Naive thymus-derived CD4-positive, alpha-beta T cell (primary cell): Measurements from ENCODE around the gene SEMA3A. TPM values are rescaled to one million over a fixed set of nuclear protein-coding genes. Genes with fewer than 3 reads are reported as not detected.

Experiments
- ATAC-seq: fragments of 150-1000 bp; cut with Tn5 transposase; 2 replicates; pipeline ENCODE4 v1.10.0; 2021; ENCODE audit warnings: mild to moderate bottlenecking, moderate library complexity
- CTCF ChIA-PET: fragments of 350-600 bp; sonication (Branson Sonifier 250); formaldehyde crosslinking; loops from one replicate; lab custom pipeline; 2021; ENCODE audit warnings: antibody characterized with exemption; lab: Charles Lee
- POLR2A ChIA-PET: fragments of 350-600 bp; sonication (Branson Sonifier 250); formaldehyde crosslinking; loops from one replicate; lab custom pipeline; 2021; ENCODE audit warnings: antibody characterized with exemption, inconsistent platforms; lab: Charles Lee
- DNase-seq, 9 donors: peaks; one replicate each; pipeline versions ENCODE4 v3.0.0 to v3.0.0-alpha.2; 2020 to 2022; ENCODE audit warnings: mixed read lengths in 1 of 9
- H3K27ac ChIP-seq: one replicate; pipeline ENCODE4 v1.7.0; 2013; ENCODE audit warnings: mild to moderate bottlenecking, low read depth, low read length, moderate library complexity
- H3K27me3 ChIP-seq, 2 donors: one replicate each; pipeline ENCODE4 v1.7.0; 2013; ENCODE audit warnings: low read length in 2 of 2, mild to moderate bottlenecking in 2 of 2, moderate library complexity in 2 of 2; ENCODE audit not compliant: control insufficient read depth in 2 of 2, insufficient read depth in 2 of 2
- H3K36me3 ChIP-seq, 3 experiments: 1 replicate in 2 of 3; 2 replicates in 1 of 3; pipeline ENCODE4 v1.7.0; 2013; ENCODE audit warnings: low read length in 3 of 3, mild to moderate bottlenecking in 3 of 3, moderate library complexity in 1 of 3; ENCODE audit not compliant: insufficient read depth in 3 of 3, control insufficient read depth in 2 of 3
- H3K4me1 ChIP-seq, 2 donors: one replicate each; pipeline ENCODE4 v1.7.0; 2013; ENCODE audit warnings: low read length in 2 of 2, mild to moderate bottlenecking in 2 of 2, moderate library complexity in 1 of 2; ENCODE audit not compliant: control insufficient read depth in 2 of 2, insufficient read depth in 2 of 2
- H3K4me3 ChIP-seq: 2 replicates; pipeline ENCODE4 v1.7.0; 2013; ENCODE audit warnings: mild to moderate bottlenecking, low read length
- H3K9me3 ChIP-seq, 3 experiments: 1 replicate in 2 of 3; 2 replicates in 1 of 3; pipeline ENCODE4 v1.7.0; 2013; ENCODE audit warnings: low read length in 3 of 3; ENCODE audit not compliant: control insufficient read depth in 2 of 3
- H3K27ac Mint-ChIP-seq, 9 donors: one replicate each; pipeline ENCODE4 v1.8.0; 2020 to 2022; ENCODE audit warnings: mixed read lengths in 9 of 9, mild to moderate bottlenecking in 8 of 9, moderate library complexity in 5 of 9, inconsistent platforms in 2 of 9
- H3K27me3 Mint-ChIP-seq, 5 donors: one replicate each; pipeline ENCODE4 v1.8.0; 2021 to 2022; ENCODE audit warnings: mixed read lengths in 5 of 5, mild to moderate bottlenecking in 1 of 5
- H3K36me3 Mint-ChIP-seq, 5 donors: one replicate each; pipeline ENCODE4 v1.8.0; 2020 to 2022; ENCODE audit warnings: mixed read lengths in 5 of 5, mild to moderate bottlenecking in 3 of 5, inconsistent platforms in 1 of 5
- H3K4me1 Mint-ChIP-seq, 7 donors: one replicate each; pipeline ENCODE4 v1.8.0; 2020 to 2022; ENCODE audit warnings: mixed read lengths in 7 of 7, mild to moderate bottlenecking in 3 of 7, inconsistent platforms in 1 of 7
- H3K4me3 Mint-ChIP-seq, 10 donors: one replicate each; pipeline ENCODE4 v1.8.0; 2020 to 2022; ENCODE audit warnings: mild to moderate bottlenecking in 10 of 10, mixed read lengths in 10 of 10, moderate library complexity in 6 of 10, inconsistent platforms in 2 of 10
- H3K9me3 Mint-ChIP-seq, 11 donors: one replicate each; pipeline ENCODE4 v1.8.0; 2020 to 2022; ENCODE audit warnings: mixed read lengths in 11 of 11, mild to moderate bottlenecking in 4 of 11, inconsistent platforms in 1 of 11, moderate library complexity in 1 of 11
- intact Hi-C, 2 donors: fragments of 100-400 bp; cut with micrococcal nuclease; formaldehyde crosslinking; loops; one replicate each; pipeline ENCODE4 v1.15.1; 2023
- polyA plus RNA-seq, 2 donors: library from polyadenylated mRNA; unstranded; fragments of 300-500 nt; fragmentation: Illumina TruSeq; gene quantifications; one replicate each; pipeline ENCODE4 v1.2.3, GENCODE V29; 2021
- total RNA-seq, 6 experiments: library from RNA in 5 of 6; stranded (reverse) in 5 of 6; gene quantifications; 1 replicate in 5 of 6; 2 replicates in 1 of 6; pipeline ENCODE4 v1.2.3 and lab custom pipeline; 2021 to 2026

Gene SEMA3A
- total and polyA plus RNA-seq, 7 experiments from 2014 or later: 0.29 to 3.0 (median 1.3) TPM

- intact Hi-C loops: no loop called here
- CTCF ChIA-PET: no interaction called here
Observed at GRCh38 chr7:84202855-84203254, 8.3 kb upstream of the SEMA3A start.

GRCh38 chr7:84200859-84201258 lies 6.3 kb upstream of the SEMA3A start:
- POLR2A ChIA-PET: interaction anchor here (0.9 kb wide), 1 partner anchor 9 kb away, joined by 3 read pairs; no protein-coding TSS in a partner anchor
- peaks cover 0 to under 1% of the 10 kb centered on the region in 2 donors for H3K4me1 ChIP-seq
- H3K4me3 ChIP-seq: no peak overlapping the region
- H3K9me3 ChIP-seq: no peaks in the 10 kb centered on the region
- Mint-ChIP-seq H3K27ac (no peak overlapping the region), H3K27me3 (peaks cover 0 to 7% (median 5%) of the 10 kb centered on the region in 5 donors), H3K4me1 (peaks cover 2 to 6% (median 5%) of the 10 kb centered on the region in 7 donors), H3K9me3 (no peaks in the 10 kb centered on the region), H3K4me3 (no peak overlapping the region), H3K36me3 (no peaks in the 10 kb centered on the region)
- CTCF ChIA-PET: no interaction called here
- DNase-seq (no peak), ATAC-seq (no peak)
- no peaks in the 10 kb centered on the region for H3K27me3 ChIP-seq
- no peaks in the 10 kb centered on the region for H3K36me3 ChIP-seq
- H3K27ac ChIP-seq: no peak overlapping the region
- intact Hi-C loops: no loop called here

More at GRCh38 chr7:84202855-84203254, 8.3 kb upstream of the SEMA3A start:
- H3K9me3 Mint-ChIP-seq: no peaks in the 10 kb centered on the region
- Histone ChIP-seq H3K36me3 (no peaks in the 10 kb centered on the region), H3K27ac (no peak overlapping the region), H3K27me3 (no peaks in the 10 kb centered on the region), H3K4me1 (no peaks in the 10 kb centered on the region), H3K9me3 (no peaks in the 10 kb centered on the region), H3K4me3 (no peak overlapping the region)
- no peaks in the 10 kb centered on the region for H3K36me3 Mint-ChIP-seq
- no peak overlapping the region for H3K27ac Mint-ChIP-seq
- ATAC-seq (no peak), DNase-seq (no peak)
- no peak overlapping the region for H3K4me3 Mint-ChIP-seq
- H3K4me1 Mint-ChIP-seq: peaks cover 0 to 3% (median 0%) of the 10 kb centered on the region in 7 donors
- POLR2A ChIA-PET: no interaction called here
- peaks cover 0 to 4% (median 0%) of the 10 kb centered on the region in 5 donors for H3K27me3 Mint-ChIP-seq

GRCh38 chr7:84199216-84199615 lies 4.6 kb upstream of the SEMA3A start:
- ChIA-PET POLR2A (no interaction called here), CTCF (no interaction called here)
- no peaks in the 10 kb centered on the region for H3K27me3 ChIP-seq
- no peak overlapping the region for H3K27ac ChIP-seq
- no peak overlapping the region for H3K4me3 ChIP-seq
- Mint-ChIP-seq H3K27ac (no peak overlapping the region), H3K4me3 (no peak overlapping the region), H3K4me1 (peaks cover 2 to 22% (median 20%) of the 10 kb centered on the region in 7 donors), H3K9me3 (peaks cover 0 to 8% (median 0%) of the 10 kb centered on the region in 11 donors), H3K36me3 (no peaks in the 10 kb centered on the region), H3K27me3 (peaks cover 0 to 15% (median 5%) of the 10 kb centered on the region in 5 donors)
- no peak for DNase-seq
- no peak for ATAC-seq
- intact Hi-C loops: loop anchor here in 1 of 2 donors (10.0 kb wide), 1 partner anchor 104 kb away; no protein-coding TSS in a partner anchor
- no peaks in the 10 kb centered on the region for H3K9me3 ChIP-seq
- peaks cover 0 to 7% of the 10 kb centered on the region in 2 donors for H3K4me1 ChIP-seq
- H3K36me3 ChIP-seq: no peaks in the 10 kb centered on the region

GRCh38 chr7:84196084-84196503 lies 1.5 kb upstream of the SEMA3A start:
- no peak for ATAC-seq
- Histone ChIP-seq H3K27me3 (no peaks in the 10 kb centered on the region), H3K36me3 (no peaks in the 10 kb centered on the region), H3K9me3 (no peaks in the 10 kb centered on the region), H3K27ac (no peak overlapping the region), H3K4me1 (peaks cover 0 to 7% of the 10 kb centered on the region in 2 donors), H3K4me3 (no peak overlapping the region)
- Mint-ChIP-seq H3K9me3 (peaks cover 0 to 8% (median 0%) of the 10 kb centered on the region in 11 donors), H3K4me3 (peak overlapping the region in 7 of 10 donors; percentile 46 to 99 (median 91)), H3K27me3 (peaks cover 0 to 21% (median 5%) of the 10 kb centered on the region in 5 donors), H3K27ac (peak overlapping the region in 1 of 9 donors; percentile 48), H3K36me3 (no peaks in the 10 kb centered on the region), H3K4me1 (peaks cover 2 to 45% (median 31%) of the 10 kb centered on the region in 7 donors)
- CTCF ChIA-PET: no interaction called here
- POLR2A ChIA-PET: no interaction called here
- no peak for DNase-seq
- intact Hi-C loops: loop anchor here in 1 of 2 donors (10.0 kb wide), 1 partner anchor 101 kb away; no protein-coding TSS in a partner anchor

GRCh38 chr7:84195295-84196060 lies 889 bp upstream of the SEMA3A start:
- no peaks in the 10 kb centered on the region for H3K9me3 ChIP-seq
- peaks cover 0 to 7% of the 10 kb centered on the region in 2 donors for H3K4me1 ChIP-seq
- ChIA-PET POLR2A (interaction anchor here (0.7 kb wide), 1 partner anchor 14 kb away, joined by 3 read pairs; no protein-coding TSS in a partner anchor), CTCF (interaction anchor here (0.7 kb wide), 3 partner anchors 71 to 219 kb away, joined by 3 to 9 read pairs (median 4); no protein-coding TSS in a partner anchor)
- H3K4me3 Mint-ChIP-seq: peak overlapping the region; percentile 88 to 99 (median 95)
- peak; percentile 26 for ATAC-seq
- H3K36me3 ChIP-seq: no peaks in the 10 kb centered on the region
- H3K36me3 Mint-ChIP-seq: no peaks in the 10 kb centered on the region
- H3K27ac ChIP-seq: peak overlapping the region; percentile 2
- no peaks in the 10 kb centered on the region for H3K27me3 ChIP-seq
- peak overlapping the region; percentile 59 for H3K4me3 ChIP-seq
- peaks cover 0 to 21% (median 5%) of the 10 kb centered on the region in 5 donors for H3K27me3 Mint-ChIP-seq
- peaks cover 2 to 45% (median 31%) of the 10 kb centered on the region in 7 donors for H3K4me1 Mint-ChIP-seq
- intact Hi-C loops: loop anchor here (1.0 to 10.0 kb wide), 2 partner anchors 8 to 101 kb away; no protein-coding TSS in a partner anchor
- no peak for DNase-seq
- peak overlapping the region in 6 of 9 donors; percentile 83 to 97 (median 86) for H3K27ac Mint-ChIP-seq
- H3K9me3 Mint-ChIP-seq: peaks cover 0 to 8% (median 0%) of the 10 kb centered on the region in 11 donors

- Mint-ChIP-seq H3K9me3 (peaks cover 0 to 8% (median 0%) of the 10 kb centered on the region in 11 donors), H3K4me1 (peaks cover 2 to 48% (median 31%) of the 10 kb centered on the region in 7 donors), H3K4me3 (peak overlapping the region in 8 of 10 donors; percentile 88 to 99 (median 95)), H3K36me3 (no peaks in the 10 kb centered on the region), H3K27ac (peak overlapping the region in 3 of 9 donors; percentile 61 to 86 (median 83)), H3K27me3 (peaks cover 0 to 21% (median 5%) of the 10 kb centered on the region in 5 donors)
- ChIA-PET CTCF (interaction anchor here (0.6 kb wide), 1 partner anchor 217 kb away, joined by 3 read pairs; no protein-coding TSS in a partner anchor), POLR2A (no interaction called here)
- Histone ChIP-seq H3K9me3 (no peaks in the 10 kb centered on the region), H3K27me3 (no peaks in the 10 kb centered on the region), H3K36me3 (no peaks in the 10 kb centered on the region), H3K27ac (no peak overlapping the region), H3K4me3 (no peak overlapping the region), H3K4me1 (peaks cover 0 to 7% of the 10 kb centered on the region in 2 donors)
- no peak for DNase-seq
- intact Hi-C loops: loop anchor here in 1 of 2 donors (10.0 kb wide), 1 partner anchor 99 kb away; no protein-coding TSS in a partner anchor
- no peak for ATAC-seq
Observed at GRCh38 chr7:84193747-84194146, 842 bp downstream of the SEMA3A start.
